Stimulated activated CD4-positive, alpha-beta T cell treated with anti-CD3 and anti-CD28 coated beads, TNF-alpha, amount 100 ng/mL, for 4 hours (primary cell): ENCODE results near the gene FSTL4.

Source experiments
- DNase-seq, 3 experiments: peaks; one replicate each; pipeline ENCODE4 v3.0.0-alpha.2; 2020; ENCODE audit warnings: low read depth in 3 of 3

Gene FSTL4

GRCh38 chr5:133514456-133514855 is 97.9 kb downstream of the FSTL4 start:
- no peak for DNase-seq

DNA sequence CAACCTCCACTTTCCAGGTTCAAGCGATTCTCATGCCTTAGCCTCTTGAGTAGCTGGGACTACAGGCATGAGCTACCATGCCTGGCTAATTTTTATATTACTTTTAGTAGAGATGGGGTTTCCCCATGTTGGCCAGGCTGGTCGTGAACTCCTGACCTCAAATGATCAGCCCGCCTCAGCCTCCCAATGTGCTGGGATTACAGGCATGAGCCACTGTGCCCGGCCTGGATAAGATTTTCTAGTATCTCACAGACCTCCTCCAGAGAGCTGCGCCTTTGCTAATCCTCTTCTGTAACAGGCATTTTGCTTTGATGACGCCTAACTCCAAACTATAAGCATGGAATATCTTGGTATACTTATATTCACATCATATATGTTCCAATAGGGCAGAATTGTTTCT is 99.4 kb downstream of the FSTL4 start:
- DNase-seq, result no peak

GRCh38 chr5:133511653-133512235 is 100.6 kb downstream of the FSTL4 start:
- DNase-seq, result no peak

DNA sequence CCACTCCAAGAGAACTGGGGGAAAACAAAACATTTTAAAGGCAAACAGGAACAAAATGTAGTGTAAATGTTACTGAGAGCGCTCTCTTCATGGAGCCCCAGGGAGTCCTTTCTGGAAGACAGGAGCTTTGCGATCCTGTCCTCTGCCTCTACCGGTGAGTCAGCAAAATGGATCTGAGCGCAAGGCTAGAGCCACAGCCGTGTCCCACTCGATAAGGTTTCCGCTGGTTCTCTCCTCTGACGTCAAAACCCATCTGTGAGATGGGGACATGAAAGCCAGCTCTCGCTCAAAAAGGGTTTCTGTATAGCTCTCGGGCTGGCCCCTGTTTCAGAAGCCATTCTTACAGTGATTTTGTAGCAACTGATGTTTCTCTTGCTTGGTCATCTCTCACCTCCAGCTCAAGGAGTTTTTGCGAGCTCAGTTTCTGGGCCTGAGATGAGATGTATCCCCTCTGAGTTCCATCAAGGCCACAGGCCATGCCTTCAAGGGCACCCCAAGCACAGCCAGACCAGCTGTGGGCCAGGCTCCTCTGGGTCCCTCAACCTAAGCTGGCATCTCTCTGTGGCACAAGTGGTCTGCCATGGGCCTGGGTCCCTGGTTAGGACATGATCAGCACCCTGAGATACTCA is 101.6 kb downstream of the FSTL4 start:
- DNase-seq, result no peak

DNA sequence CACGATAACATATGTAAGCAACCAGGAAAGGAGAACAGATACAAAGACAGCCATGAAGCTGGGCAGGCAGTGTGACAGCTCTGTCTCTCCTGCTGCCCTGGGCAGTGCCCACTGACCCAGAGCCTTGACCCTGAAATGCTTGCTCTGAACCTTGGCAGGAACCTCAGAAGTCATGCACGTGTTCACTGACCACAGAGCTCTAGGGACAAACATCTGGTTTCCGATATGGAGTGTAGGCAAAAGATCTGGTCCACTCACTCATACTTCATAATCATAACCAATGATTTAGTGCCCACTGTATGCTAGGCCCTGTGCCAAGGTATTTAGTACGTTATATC is 102.6 kb downstream of the FSTL4 start:
- no peak for DNase-seq

DNA sequence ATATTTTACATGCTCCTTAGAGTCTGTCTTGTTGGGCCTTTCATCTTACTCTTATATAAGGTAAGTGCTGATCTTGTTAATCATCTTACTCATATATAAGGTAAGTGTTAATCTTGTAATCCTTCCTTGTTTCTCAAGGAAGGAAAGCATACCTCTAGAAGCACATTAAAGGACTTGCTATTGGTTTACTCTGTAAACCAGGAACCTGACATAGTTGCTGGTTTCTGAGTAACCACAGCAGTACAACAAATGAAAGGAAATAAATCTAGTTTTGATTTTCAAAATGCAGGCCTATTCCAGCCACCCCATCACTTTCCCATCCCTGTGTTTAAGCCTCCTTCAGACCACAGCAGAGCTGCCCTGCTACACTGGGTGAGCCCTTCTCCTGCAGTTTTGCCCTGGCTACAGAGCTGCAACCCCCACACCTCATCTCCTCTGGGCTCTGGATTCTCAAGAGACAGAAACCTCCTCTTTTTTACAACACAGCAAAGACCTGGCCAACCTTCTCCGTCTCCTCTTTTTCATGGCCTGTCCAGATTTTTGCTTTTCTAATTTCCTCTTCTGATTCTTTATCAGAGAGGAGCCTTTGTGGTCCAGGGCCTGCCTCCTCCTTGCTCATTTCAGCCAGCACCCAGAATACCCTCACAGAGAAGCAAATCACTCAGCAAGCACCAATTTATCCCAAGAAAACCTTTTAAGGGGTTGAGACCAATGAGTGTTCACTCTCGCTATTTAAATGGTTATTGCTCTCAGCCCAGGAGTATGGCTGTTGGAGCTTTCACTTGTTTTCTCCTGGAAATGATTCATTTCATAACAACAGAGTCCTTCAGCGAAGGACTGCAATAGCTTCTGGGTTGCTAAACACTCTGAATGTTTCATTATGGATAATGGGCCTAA is 103.2 kb downstream of the FSTL4 start:
- DNase-seq, result no peak

GRCh38 chr5:133508331-133508730 is 104.0 kb downstream of the FSTL4 start:
- no peak for DNase-seq

DNA sequence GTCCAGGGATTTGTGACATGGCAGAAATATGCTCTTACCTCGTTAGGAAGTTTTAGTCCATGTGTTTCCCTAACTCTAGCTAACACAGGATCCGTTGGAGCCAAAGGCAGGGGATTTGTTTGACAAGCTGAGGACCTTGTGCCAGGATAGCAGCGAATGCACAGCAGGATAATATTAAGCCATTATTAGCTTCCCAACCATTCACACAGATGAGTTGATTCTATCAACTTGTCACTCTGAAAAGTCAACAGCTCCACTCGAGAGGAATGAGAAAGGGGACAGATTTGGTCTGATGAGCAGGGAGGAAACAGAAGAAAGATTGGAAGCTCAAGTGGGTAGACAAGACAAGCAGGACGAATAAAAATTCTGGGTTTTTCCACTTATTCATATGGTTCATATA is 106.2 kb downstream of the FSTL4 start:
- no peak for DNase-seq

DNA sequence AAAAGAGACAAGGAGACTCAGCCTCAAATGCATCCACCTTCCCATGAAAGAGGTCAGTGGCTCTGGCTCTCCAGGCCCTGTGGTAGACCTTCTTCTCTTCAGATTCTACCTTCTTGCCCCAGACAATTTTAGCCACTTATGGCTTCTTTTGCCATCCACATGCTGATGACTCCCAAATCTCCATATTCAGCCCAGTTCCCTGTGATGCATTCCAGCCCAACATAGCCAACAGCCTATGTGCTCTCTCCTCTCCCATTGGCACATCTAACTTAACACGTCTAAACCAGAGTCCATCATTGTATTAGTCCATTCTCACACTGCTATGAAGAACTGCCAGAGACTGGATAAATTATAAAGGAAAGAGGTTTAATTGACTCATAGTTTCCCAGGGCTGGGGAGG is 108.8 kb downstream of the FSTL4 start:
- DNase-seq, result no peak

DNA sequence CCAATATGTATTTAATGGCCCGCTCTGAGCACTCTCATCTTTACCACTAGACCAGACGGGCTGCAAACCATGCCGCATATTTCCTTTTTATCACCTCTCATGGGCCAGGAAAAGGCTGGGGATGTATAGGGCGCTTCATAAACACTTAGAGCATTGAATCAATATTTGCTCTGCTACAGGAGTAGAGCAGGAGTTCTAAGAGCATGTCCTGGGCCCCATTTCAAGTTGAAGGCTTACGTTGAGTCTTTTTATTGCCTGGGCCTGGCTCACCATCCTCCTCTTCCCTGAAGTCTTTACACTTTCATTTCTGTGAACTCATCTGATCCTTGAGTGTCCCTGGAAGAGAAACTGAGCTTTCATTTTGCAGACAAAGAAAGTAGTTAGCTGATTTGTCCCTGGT is 112.4 kb downstream of the FSTL4 start:
- DNase-seq, result no peak

DNA sequence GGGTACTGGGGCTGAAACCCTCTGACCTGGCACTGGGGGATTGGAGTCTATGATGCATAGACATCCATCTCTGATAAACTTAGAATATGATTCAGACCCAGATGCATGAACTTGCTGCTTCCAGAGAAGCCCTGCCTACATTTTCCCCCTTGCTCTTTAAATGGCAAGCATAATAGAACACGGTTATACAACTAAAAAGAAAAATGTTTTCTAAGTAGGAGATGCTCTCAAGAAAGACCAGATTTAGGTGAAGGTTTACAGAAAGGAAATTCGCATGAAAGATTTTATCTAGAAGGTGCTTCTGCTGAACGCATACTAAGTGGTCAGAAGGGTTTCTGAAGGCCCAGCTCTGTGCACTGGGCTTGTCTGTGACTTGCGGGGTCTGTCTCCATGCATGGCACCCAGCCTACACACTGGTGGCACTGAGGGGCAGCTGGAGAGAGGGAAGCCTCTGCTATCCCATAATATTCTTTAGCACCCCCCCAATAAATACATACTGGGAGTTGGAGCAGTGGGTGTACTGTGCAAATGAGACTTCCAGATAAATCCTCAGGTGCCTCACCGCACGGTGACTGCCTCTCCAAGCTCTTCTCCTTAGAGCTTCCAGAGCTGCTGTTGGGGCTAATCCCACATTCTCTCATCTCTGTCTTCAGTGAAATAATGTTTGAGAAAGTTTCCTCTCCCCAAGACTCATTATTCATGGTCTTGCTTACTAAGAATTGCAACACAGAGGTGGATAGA is 114.6 kb downstream of the FSTL4 start:
- DNase-seq, result no peak

DNA sequence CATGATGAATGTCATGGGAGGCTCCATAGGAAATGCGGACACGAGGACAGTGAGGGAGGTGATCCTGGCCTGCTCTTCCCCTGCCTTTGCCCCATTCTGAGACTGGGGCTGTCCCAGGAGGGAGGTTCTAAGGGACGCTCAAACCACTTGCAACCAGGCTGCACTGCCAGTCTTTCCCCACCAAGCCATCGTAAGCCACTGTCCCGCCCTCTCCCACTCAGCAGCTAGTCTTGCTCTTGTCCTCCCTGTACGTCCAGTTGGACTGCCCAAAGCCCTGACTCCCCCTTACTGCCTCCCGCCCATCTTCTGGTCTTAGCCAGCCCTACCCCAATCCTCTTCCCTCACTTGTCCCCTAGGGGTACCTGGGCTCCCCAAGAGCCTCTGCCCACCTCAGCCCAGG is 115.7 kb downstream of the FSTL4 start:
- DNase-seq, result no peak

- no peak for DNase-seq
These were observed 117.5 kb downstream of the FSTL4 start for GRCh38 chr5:133494923-133495246.

- no peak for DNase-seq
These were observed 118.0 kb downstream of the FSTL4 start for GRCh38 chr5:133494232-133494922.

GRCh38 chr5:133489632-133490031 is 122.7 kb downstream of the FSTL4 start:
- DNase-seq, result no peak

GRCh38 chr5:133487093-133487492 is 125.2 kb downstream of the FSTL4 start:
- no peak for DNase-seq

DNA sequence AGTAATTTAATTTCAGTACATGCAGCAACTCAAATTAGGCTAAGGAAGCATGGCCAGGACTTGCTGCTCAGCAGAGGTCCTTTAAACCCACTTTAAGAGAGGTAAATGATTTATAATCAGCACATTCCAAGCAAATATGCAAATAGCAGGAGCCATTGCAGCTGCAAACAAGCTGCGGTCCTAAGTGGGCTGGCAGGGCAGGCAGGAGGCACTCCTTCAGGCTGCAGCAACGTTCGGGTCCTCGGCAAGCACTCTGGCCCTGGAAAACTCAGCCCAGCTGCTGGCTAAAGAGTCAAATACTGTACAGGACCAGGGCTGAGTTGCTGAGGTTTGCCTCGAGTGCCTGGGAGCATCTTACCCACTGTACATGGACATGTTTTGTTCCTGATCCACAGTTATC is 126.9 kb downstream of the FSTL4 start:
- no peak for DNase-seq

DNA sequence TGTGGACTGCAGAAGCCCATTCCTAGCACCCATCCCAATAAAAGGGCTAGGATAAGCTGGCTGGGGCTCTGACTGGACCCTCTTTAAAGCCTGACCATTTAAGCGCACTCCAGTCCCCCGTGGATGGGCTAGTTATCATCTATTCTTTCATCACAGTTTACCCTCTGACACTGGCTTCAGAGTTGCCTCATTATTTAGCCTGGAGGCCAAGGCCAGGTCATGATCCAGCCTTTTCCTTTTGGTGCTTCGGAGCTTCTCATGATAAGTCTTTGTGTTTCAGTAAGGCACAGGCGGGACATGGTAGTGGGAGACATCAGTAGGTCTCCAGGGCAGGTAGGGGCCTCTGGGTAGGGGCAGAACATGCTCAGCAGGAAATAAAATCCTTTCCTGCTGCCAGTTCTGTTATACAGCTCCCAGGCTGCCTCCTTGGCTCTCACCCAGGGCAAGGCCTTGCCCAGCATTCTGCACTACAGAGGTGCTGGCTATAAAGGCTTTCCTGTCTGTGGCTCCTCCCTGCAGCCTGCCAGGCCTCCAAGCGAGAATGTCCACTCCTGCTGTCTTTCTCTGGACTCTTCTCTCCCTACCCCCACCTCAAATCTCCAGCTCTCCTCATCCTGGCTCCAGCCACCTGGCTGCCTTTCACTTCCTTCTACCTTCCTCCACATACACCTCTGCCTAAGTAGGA is 128.8 kb downstream of the FSTL4 start:
- no peak for DNase-seq

- DNase-seq, result no peak
These were observed 130.3 kb downstream of the FSTL4 start for GRCh38 chr5:133482028-133482427.

DNA sequence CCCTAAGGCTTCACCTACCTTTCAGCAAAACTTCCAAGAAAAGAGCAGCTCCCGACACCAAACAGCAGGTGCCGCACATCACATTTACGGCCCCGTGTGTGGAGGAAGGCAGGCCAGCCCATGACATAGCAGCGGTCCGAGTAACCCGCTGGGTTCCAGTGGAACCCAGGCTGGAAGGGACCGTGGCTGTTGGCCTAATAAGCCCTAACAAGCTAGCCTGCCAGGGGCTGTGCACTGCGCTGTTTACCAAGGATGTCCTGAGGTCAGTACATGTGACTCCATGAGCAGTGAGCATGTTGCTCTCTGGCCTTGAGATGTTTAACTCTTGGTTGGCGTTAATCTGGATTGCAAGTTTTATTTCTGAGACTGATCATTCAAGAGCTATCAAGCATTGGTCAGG is 131.5 kb downstream of the FSTL4 start:
- no peak for DNase-seq

DNA sequence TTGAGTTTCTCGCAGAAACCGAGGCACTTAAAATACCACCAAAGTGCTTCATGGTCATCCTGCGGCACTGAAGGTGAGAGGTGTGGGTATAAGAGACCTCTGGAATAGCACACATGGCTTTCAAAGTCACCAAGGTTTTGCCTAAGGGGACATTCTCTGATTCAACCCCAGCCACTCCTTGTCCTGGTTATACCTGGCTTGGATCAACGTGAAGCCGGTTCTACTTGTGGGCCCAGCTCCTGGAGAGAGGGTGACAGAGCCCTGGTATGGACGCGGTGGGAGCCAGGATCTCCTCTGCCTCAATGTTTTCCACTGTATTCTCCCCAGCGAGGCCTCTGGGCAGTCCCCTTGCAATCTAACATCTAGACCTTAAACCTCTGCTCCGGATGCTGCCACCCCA is 132.0 kb downstream of the FSTL4 start:
- DNase-seq, result no peak
